HG02870 (cell line): ENCODE results near the gene CAPN1.

Source experiments
- ATAC-seq: cut with Tn5 transposase; IDR thresholded peaks from one replicate; pipeline ENCODE4 v1.9.1; 2021; ENCODE audit warnings: mild to moderate bottlenecking, moderate library complexity; ENCODE audit not compliant: unreplicated experiment

CAPN1 gene

GRCh38 chr11:65189191-65189590 is 7.5 kb downstream of the CAPN1 start:
- no peak for ATAC-seq

GRCh38 chr11:65194564-65194963 is 12.8 kb downstream of the CAPN1 start:
- no peak for ATAC-seq

- no peak for ATAC-seq
Measured at GRCh38 chr11:65204143-65204542, 22.4 kb downstream of the CAPN1 start.

GRCh38 chr11:65204646-65205601 is 23.2 kb downstream of the CAPN1 start:
- no peak for ATAC-seq

- no peak for ATAC-seq
Measured at GRCh38 chr11:65205602-65205967, 23.9 kb downstream of the CAPN1 start.

GRCh38 chr11:65206441-65206841 is 24.7 kb downstream of the CAPN1 start:
- ATAC-seq, result no peak

GRCh38 chr11:65206901-65207300 is 25.2 kb downstream of the CAPN1 start:
- no peak for ATAC-seq

- no peak for ATAC-seq
Measured at GRCh38 chr11:65207918-65208784, 26.4 kb downstream of the CAPN1 start.

GRCh38 chr11:65208785-65209710 is 27.3 kb downstream of the CAPN1 start:
- no peak for ATAC-seq

- no peak for ATAC-seq
Measured at GRCh38 chr11:65209711-65210360, 28.1 kb downstream of the CAPN1 start.

- no peak for ATAC-seq
Measured at GRCh38 chr11:65210361-65210731, 28.6 kb downstream of the CAPN1 start.

GRCh38 chr11:65210748-65211147 is 29.0 kb downstream of the CAPN1 start:
- ATAC-seq, result no peak

GRCh38 chr11:65211293-65212105 is 29.8 kb downstream of the CAPN1 start:
- no peak for ATAC-seq

- ATAC-seq, result no peak
Measured at GRCh38 chr11:65212226-65212801, 30.6 kb downstream of the CAPN1 start.

GRCh38 chr11:65213322-65214211 is 31.8 kb downstream of the CAPN1 start:
- no peak for ATAC-seq

- ATAC-seq, result no peak
Measured at GRCh38 chr11:65214212-65214845, 32.6 kb downstream of the CAPN1 start.

- no peak for ATAC-seq
Measured at GRCh38 chr11:65215441-65216076, 33.8 kb downstream of the CAPN1 start.
